ENCODE data around the gene ARL8A.
"Not testable (repeated sequence)": the region's sequence is repeated elsewhere in the genome, so short reads cannot be mapped to it uniquely, and the experiment has no call there.

The ARL8A gene

GRCh38 chr1:202173993-202174392 lies 29.5 kb upstream of the ARL8A start:
- no peak for DNase-seq (ENCODE audit: low read depth)

- DNase-seq (ENCODE audit: low read depth), result no peak
Measured at GRCh38 chr1:202172015-202172355, 27.4 kb upstream of the ARL8A start.

- no peak for DNase-seq (ENCODE audit: low read depth)
Measured at GRCh38 chr1:202171292-202172014, 26.9 kb upstream of the ARL8A start.

- no peak for DNase-seq (ENCODE audit: low read depth)
Measured at GRCh38 chr1:202170726-202171125, 26.2 kb upstream of the ARL8A start.

GRCh38 chr1:202168861-202169260 lies 24.3 kb upstream of the ARL8A start:
- no peak for DNase-seq (ENCODE audit: low read depth)

- no peak for DNase-seq (ENCODE audit: low read depth)
Measured at GRCh38 chr1:202167708-202168415, 23.3 kb upstream of the ARL8A start.

GRCh38 chr1:202167054-202167453 lies 22.5 kb upstream of the ARL8A start:
- not testable (repeated sequence) for DNase-seq (ENCODE audit: low read depth)

GRCh38 chr1:202165942-202166843 lies 21.7 kb upstream of the ARL8A start:
- DNase-seq (ENCODE audit: low read depth), result no peak

- no peak for DNase-seq (ENCODE audit: low read depth)
Measured at GRCh38 chr1:202165267-202165941, 20.9 kb upstream of the ARL8A start.

- DNase-seq (ENCODE audit: low read depth), result peak; percentile 74
Measured at GRCh38 chr1:202164271-202165037, 19.9 kb upstream of the ARL8A start.

GRCh38 chr1:202163281-202164270 lies 19.0 kb upstream of the ARL8A start:
- DNase-seq (ENCODE audit: low read depth), result no peak

- no peak for DNase-seq (ENCODE audit: low read depth)
Measured at GRCh38 chr1:202162418-202163280, 18.1 kb upstream of the ARL8A start.

- DNase-seq (ENCODE audit: low read depth), result no peak
Measured at GRCh38 chr1:202162047-202162417, 17.5 kb upstream of the ARL8A start.

GRCh38 chr1:202161151-202162046 lies 16.9 kb upstream of the ARL8A start:
- no peak for DNase-seq (ENCODE audit: low read depth)

GRCh38 chr1:202160377-202160940 lies 15.9 kb upstream of the ARL8A start, which contains the start of gene PTPN7:
Gene PTPN7, minus strand, starts transcription at chr1:202160602. Its CDS starts 1,200 bp downstream, at chr1:202159402.
- DNase-seq (ENCODE audit: low read depth), result peak; percentile 64

- DNase-seq (ENCODE audit: low read depth), result no peak
Measured at GRCh38 chr1:202159534-202160371, 15.2 kb upstream of the ARL8A start.
